Panc1 (cell line): Measurements from ENCODE around the gene CCDC8.

Experiments used
- CTCF ChIP-seq: fragments of 450-650 bp; IDR thresholded peaks from 2 replicates; pipeline ENCODE4 v1.5.1; 2017; ENCODE audit warnings: mild to moderate bottlenecking
- POLR2AphosphoS5 ChIP-seq: IDR thresholded peaks from 2 replicates; pipeline ENCODE4 v1.6.1; 2012; ENCODE audit warnings: mild to moderate bottlenecking, low read depth, low read length, moderate library complexity
- REST ChIP-seq, 2 experiments: IDR thresholded peaks; 2 replicates each; pipeline ENCODE4 v1.6.1; 2011 to 2012; ENCODE audit warnings: low read depth in 2 of 2, control low read depth in 1 of 2, low read length in 1 of 2, mild to moderate bottlenecking in 1 of 2, moderate library complexity in 1 of 2; ENCODE audit not compliant: insufficient read depth in 1 of 2
- TCF7L2 ChIP-seq: IDR thresholded peaks from 2 replicates; pipeline ENCODE4 v1.6.1; 2011; ENCODE audit warnings: mild to moderate bottlenecking, low read depth, low read length, inconsistent platforms

- no peak for TF ChIP-seq CTCF
- no peak for TF ChIP-seq POLR2AphosphoS5
- no peak for TF ChIP-seq REST (IDR thresholded peaks at IDR 0.05; ENCODE audit: insufficient read depth in 1 of 2, low read depth in 2 of 2, low read length in 1 of 2)
- no peak for TF ChIP-seq TCF7L2
Observed at GRCh38 chr19:46420056-46420455, 6.7 kb upstream of the CCDC8 start.
